HCT116 (cell line): ENCODE measurements around the gene KRT79. TPM values are rescaled to one million over a fixed set of nuclear protein-coding genes. Genes with fewer than 3 reads are reported as not detected.

ENCODE experiments used
- ATAC-seq: fragments of 200-7000 bp; cut with Tn5 transposase; 2 replicates; pipeline ENCODE4 v1.9.1; 2020; ENCODE audit warnings: mild to moderate bottlenecking, moderate library complexity
- BruUV-seq: library from RNA; stranded (reverse); fragments of 400-500 nt; replicated peaks from 2 replicates; lab custom pipeline; 2021; lab: Mats Ljungman, UMichigan
- CTCF ChIA-PET: fragments of 300-600 bp; sonication (Branson Sonifier 250); formaldehyde crosslinking; loops from one replicate; lab custom pipeline; 2021; ENCODE audit warnings: antibody characterized with exemption; lab: Charles Lee
- POLR2A ChIA-PET: fragments of 300-600, 350-600 bp; sonication (Branson Sonifier 250); formaldehyde crosslinking; loops from one replicate; lab custom pipeline; 2021; ENCODE audit warnings: antibody characterized with exemption; lab: Charles Lee
- RAD21 ChIA-PET, 2 experiments: fragments of 300-600 bp; sonication (Branson Sonifier 250); formaldehyde crosslinking; loops; one replicate each; lab custom pipeline; 2023; ENCODE audit warnings: low total read pairs in 2 of 2; ENCODE audit not compliant: uncharacterized antibody in 2 of 2, unreplicated experiment in 2 of 2, low non-redundant PET in 1 of 2; lab: Charles Lee
- DNase-seq: peaks from one replicate; pipeline ENCODE4 v3.0.0-alpha.2; 2010; ENCODE audit warnings: low read depth, low spot score
- H2AFZ ChIP-seq: fragments of 200-600 bp; shearing (Covaris generic), sonication (generic); 2 replicates; pipeline ENCODE4 v1.6.1; 2017; ENCODE audit warnings: low read depth, mixed run types, mixed read lengths, antibody characterized with exemption, low read length; ENCODE audit not compliant: poor library complexity, severe bottlenecking
- H3K27ac ChIP-seq: 2 replicates; pipeline ENCODE4 v1.5.1; 2012; ENCODE audit warnings: low read depth, low read length
- H3K27me3 ChIP-seq: fragments of 200-600 bp; sonication (generic); 2 replicates; pipeline ENCODE4 v1.6.1; 2016; ENCODE audit warnings: mixed run types, low read length, mixed read lengths; ENCODE audit not compliant: insufficient read depth
- H3K36me3 ChIP-seq, 2 experiments: fragments of 200-500 bp in 1 of 2; fragments of 200-600 bp in 1 of 2; sonication (Bioruptor generic) in 1 of 2; sonication (generic) in 1 of 2; 2 replicates each; pipeline versions ENCODE4 v1.5.1 to v1.6.1; 2014 to 2016; ENCODE audit warnings: low read length in 2 of 2, inconsistent platforms in 1 of 2, mixed read lengths in 1 of 2, mixed run types in 1 of 2; ENCODE audit not compliant: insufficient read depth in 2 of 2, control insufficient read depth in 1 of 2
- H3K4me1 ChIP-seq, 2 experiments: fragments of 200-600 bp in 1 of 2; sonication (generic) in 1 of 2; 2 replicates each; pipeline versions ENCODE4 v1.5.1 to v1.6.1; 2012 to 2017; ENCODE audit warnings: low read length in 2 of 2, inconsistent platforms in 1 of 2, mild to moderate bottlenecking in 1 of 2, mixed read lengths in 1 of 2, mixed run types in 1 of 2, moderate library complexity in 1 of 2; ENCODE audit not compliant: insufficient read depth in 2 of 2, control insufficient read depth in 1 of 2
- H3K4me2 ChIP-seq: fragments of 200-600 bp; sonication (generic); 2 replicates; pipeline ENCODE4 v1.6.1; 2017; ENCODE audit warnings: mixed run types, low read length, mixed read lengths
- H3K4me3 ChIP-seq, 2 experiments: fragments of 200-600 bp in 1 of 2; sonication (generic) in 1 of 2; replicated peaks in 1 of 2; 2 replicates each; pipeline ENCODE4 v1.5.1; 2011 to 2016; ENCODE audit warnings: low read length in 2 of 2, control low read depth in 1 of 2, low read depth in 1 of 2, mild to moderate bottlenecking in 1 of 2, mixed read lengths in 1 of 2, mixed run types in 1 of 2
- H3K79me2 ChIP-seq: fragments of 200-600 bp; sonication (generic); 2 replicates; pipeline ENCODE4 v1.6.1; 2017; ENCODE audit warnings: mild to moderate bottlenecking, mixed run types, low read length, moderate library complexity, mixed read lengths; ENCODE audit not compliant: insufficient read depth
- H3K9ac ChIP-seq: fragments of 200-600 bp; sonication (generic); 2 replicates; pipeline ENCODE4 v1.6.1; 2016; ENCODE audit warnings: low read length, mixed read lengths
- H3K9me2 ChIP-seq: fragments of 200-600 bp; sonication (generic), shearing (Covaris generic); 2 replicates; pipeline ENCODE4 v1.6.1; 2017; ENCODE audit warnings: mixed run types, mild to moderate bottlenecking, moderate library complexity; ENCODE audit not compliant: insufficient read depth
- H3K9me3 ChIP-seq, 2 experiments: fragments of 200-500 bp in 1 of 2; fragments of 200-600 bp in 1 of 2; sonication (Bioruptor generic) in 1 of 2; sonication (generic) in 1 of 2; 2 replicates each; pipeline ENCODE4 v1.6.1; 2014 to 2017; ENCODE audit warnings: low read length in 2 of 2, mixed read lengths in 2 of 2, inconsistent platforms in 1 of 2, low read depth in 1 of 2, mild to moderate bottlenecking in 1 of 2, mixed run types in 1 of 2, moderate library complexity in 1 of 2; ENCODE audit not compliant: control insufficient read depth in 1 of 2, insufficient read depth in 1 of 2
- H4K20me1 ChIP-seq: fragments of 200-600 bp; sonication (generic), shearing (Covaris generic); 2 replicates; pipeline ENCODE4 v1.6.1; 2017; ENCODE audit warnings: mixed run types, mild to moderate bottlenecking, moderate library complexity; ENCODE audit not compliant: insufficient read depth
- CEBPB ChIP-seq: IDR thresholded peaks from 2 replicates; pipeline ENCODE4 v1.6.1; 2012; ENCODE audit warnings: low read depth
- EGR1 ChIP-seq: IDR thresholded peaks from 2 replicates; pipeline ENCODE4 v1.6.1; 2012; ENCODE audit warnings: low read depth
- ELF1 ChIP-seq: IDR thresholded peaks from 2 replicates; pipeline ENCODE4 v1.6.1; 2012; ENCODE audit warnings: low read depth, borderline replicate concordance
- EZH2 ChIP-seq: fragments of 200-600 bp; sonication (generic); IDR thresholded peaks from 2 replicates; pipeline ENCODE4 v1.6.1; 2017; ENCODE audit warnings: antibody characterized with exemption, mixed run types
- POLR2A ChIP-seq: IDR thresholded peaks from 2 replicates; pipeline ENCODE4 v1.7.0; 2011; ENCODE audit warnings: borderline replicate concordance; ENCODE audit not compliant: insufficient read depth, insufficient read length; ENCODE audit errors: extremely low read depth
- RAD21 ChIP-seq: IDR thresholded peaks from 2 replicates; pipeline ENCODE4 v1.6.1; 2012; ENCODE audit warnings: low read depth, mild to moderate bottlenecking
- SIN3A ChIP-seq: IDR thresholded peaks from 2 replicates; pipeline ENCODE4 v1.6.1; 2012; ENCODE audit warnings: low read depth
- SP1 ChIP-seq: IDR thresholded peaks from 2 replicates; pipeline ENCODE4 v1.6.1; 2012; ENCODE audit warnings: low read depth
- SRF ChIP-seq: IDR thresholded peaks from 2 replicates; pipeline ENCODE4 v1.6.1; 2012; ENCODE audit warnings: low read depth
- TCF7L2 ChIP-seq: IDR thresholded peaks from 2 replicates; pipeline ENCODE4 v1.7.0; 2011; ENCODE audit warnings: borderline replicate concordance, inconsistent platforms; ENCODE audit not compliant: insufficient read depth, insufficient read length; ENCODE audit errors: extremely low read depth
- YY1 ChIP-seq: IDR thresholded peaks from 2 replicates; pipeline ENCODE4 v1.6.1; 2011; ENCODE audit warnings: low read length, low read depth, moderate library complexity, mild to moderate bottlenecking; ENCODE audit not compliant: insufficient replicate concordance; ENCODE audit errors: extremely low read depth
- ZNF274 ChIP-seq: fragments of 200-500 bp; sonication (Bioruptor generic); IDR thresholded peaks from 2 replicates; pipeline ENCODE4 v1.6.1; 2014; ENCODE audit warnings: mild to moderate bottlenecking, low read depth, low read length, inconsistent platforms
- intact Hi-C: fragments of 100-400 bp; cut with micrococcal nuclease; formaldehyde crosslinking; loops from 2 replicates; pipeline ENCODE4 v1.10.0; 2022
- total RNA-seq: library from RNA; stranded (reverse); gene quantifications from one replicate; pipeline ENCODE4 v1.2.1, GENCODE V29; 2021; ENCODE audit not compliant: unreplicated experiment
- TF ChIP-seq, protein P1 (sequence below): IDR thresholded peaks from 2 replicates; pipeline ENCODE4 v1.6.1; 2011; ENCODE audit warnings: mild to moderate bottlenecking, low read length, moderate library complexity; ENCODE audit not compliant: insufficient replicate concordance; ENCODE audit errors: extremely low read depth
- TF ChIP-seq, protein P2 (sequence below): IDR thresholded peaks from 2 replicates; pipeline ENCODE4 v1.6.1; 2012; ENCODE audit warnings: low read depth
- TF ChIP-seq, protein P3 (sequence below): IDR thresholded peaks from 2 replicates; pipeline ENCODE4 v1.6.1; 2012

The KRT79 gene
- total RNA-seq, 1 experiment from 2014 or later, result not detected

- no TSS peak for BruUV-seq
- Histone ChIP-seq H3K27ac (no peak overlapping the region), H4K20me1 (no peaks in the 10 kb centered on the region), H3K9me3 (no peaks in the 10 kb centered on the region), H3K4me3 (no peak overlapping the region), H3K27me3 (peaks cover 10% of the 10 kb centered on the region; the same call in 1 of the 2 replicates), H3K36me3 (no peaks in the 10 kb centered on the region), H3K79me2 (no peaks in the 10 kb centered on the region), H3K9ac (no peak overlapping the region), H3K4me2 (no peak overlapping the region), H3K4me1 (no peaks in the 10 kb centered on the region), H3K9me2 (no peaks in the 10 kb centered on the region), H2AFZ (no peak overlapping the region)
- DNase-seq, result no peak
- no peak for TF ChIP-seq SRF
- no peak for TF ChIP-seq CEBPB
- no peak for TF ChIP-seq EZH2
- TF ChIP-seq, protein P1, sequence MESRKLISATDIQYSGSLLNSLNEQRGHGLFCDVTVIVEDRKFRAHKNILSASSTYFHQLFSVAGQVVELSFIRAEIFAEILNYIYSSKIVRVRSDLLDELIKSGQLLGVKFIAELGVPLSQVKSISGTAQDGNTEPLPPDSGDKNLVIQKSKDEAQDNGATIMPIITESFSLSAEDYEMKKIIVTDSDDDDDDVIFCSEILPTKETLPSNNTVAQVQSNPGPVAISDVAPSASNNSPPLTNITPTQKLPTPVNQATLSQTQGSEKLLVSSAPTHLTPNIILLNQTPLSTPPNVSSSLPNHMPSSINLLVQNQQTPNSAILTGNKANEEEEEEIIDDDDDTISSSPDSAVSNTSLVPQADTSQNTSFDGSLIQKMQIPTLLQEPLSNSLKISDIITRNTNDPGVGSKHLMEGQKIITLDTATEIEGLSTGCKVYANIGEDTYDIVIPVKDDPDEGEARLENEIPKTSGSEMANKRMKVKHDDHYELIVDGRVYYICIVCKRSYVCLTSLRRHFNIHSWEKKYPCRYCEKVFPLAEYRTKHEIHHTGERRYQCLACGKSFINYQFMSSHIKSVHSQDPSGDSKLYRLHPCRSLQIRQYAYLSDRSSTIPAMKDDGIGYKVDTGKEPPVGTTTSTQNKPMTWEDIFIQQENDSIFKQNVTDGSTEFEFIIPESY, result no peak
- no peak for TF ChIP-seq YY1
- no peak for TF ChIP-seq EGR1
- no peak for TF ChIP-seq TCF7L2
- TF ChIP-seq SP1, result no peak
- no peak for TF ChIP-seq RAD21
- TF ChIP-seq, protein P2, sequence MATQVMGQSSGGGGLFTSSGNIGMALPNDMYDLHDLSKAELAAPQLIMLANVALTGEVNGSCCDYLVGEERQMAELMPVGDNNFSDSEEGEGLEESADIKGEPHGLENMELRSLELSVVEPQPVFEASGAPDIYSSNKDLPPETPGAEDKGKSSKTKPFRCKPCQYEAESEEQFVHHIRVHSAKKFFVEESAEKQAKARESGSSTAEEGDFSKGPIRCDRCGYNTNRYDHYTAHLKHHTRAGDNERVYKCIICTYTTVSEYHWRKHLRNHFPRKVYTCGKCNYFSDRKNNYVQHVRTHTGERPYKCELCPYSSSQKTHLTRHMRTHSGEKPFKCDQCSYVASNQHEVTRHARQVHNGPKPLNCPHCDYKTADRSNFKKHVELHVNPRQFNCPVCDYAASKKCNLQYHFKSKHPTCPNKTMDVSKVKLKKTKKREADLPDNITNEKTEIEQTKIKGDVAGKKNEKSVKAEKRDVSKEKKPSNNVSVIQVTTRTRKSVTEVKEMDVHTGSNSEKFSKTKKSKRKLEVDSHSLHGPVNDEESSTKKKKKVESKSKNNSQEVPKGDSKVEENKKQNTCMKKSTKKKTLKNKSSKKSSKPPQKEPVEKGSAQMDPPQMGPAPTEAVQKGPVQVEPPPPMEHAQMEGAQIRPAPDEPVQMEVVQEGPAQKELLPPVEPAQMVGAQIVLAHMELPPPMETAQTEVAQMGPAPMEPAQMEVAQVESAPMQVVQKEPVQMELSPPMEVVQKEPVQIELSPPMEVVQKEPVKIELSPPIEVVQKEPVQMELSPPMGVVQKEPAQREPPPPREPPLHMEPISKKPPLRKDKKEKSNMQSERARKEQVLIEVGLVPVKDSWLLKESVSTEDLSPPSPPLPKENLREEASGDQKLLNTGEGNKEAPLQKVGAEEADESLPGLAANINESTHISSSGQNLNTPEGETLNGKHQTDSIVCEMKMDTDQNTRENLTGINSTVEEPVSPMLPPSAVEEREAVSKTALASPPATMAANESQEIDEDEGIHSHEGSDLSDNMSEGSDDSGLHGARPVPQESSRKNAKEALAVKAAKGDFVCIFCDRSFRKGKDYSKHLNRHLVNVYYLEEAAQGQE, result no peak
- TF ChIP-seq POLR2A, result no peak
- no peak for TF ChIP-seq ZNF274
- TF ChIP-seq, protein P3, sequence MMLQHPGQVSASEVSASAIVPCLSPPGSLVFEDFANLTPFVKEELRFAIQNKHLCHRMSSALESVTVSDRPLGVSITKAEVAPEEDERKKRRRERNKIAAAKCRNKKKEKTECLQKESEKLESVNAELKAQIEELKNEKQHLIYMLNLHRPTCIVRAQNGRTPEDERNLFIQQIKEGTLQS, result no peak
- TF ChIP-seq ELF1, result no peak
- TF ChIP-seq SIN3A, result no peak
- intact Hi-C loops, result no loop called here
- POLR2A ChIA-PET, result no interaction called here
- CTCF ChIA-PET, result no interaction called here
- RAD21 ChIA-PET, result no interaction called here
- no peak for ATAC-seq
These were observed 21.4 kb downstream of the KRT79 start for GRCh38 chr12:52812749-52813148.
